Ovary (tissue), 9 donors: ENCODE data around the gene PIGZ. TPM values are rescaled to one million over a fixed set of nuclear protein-coding genes. Genes with fewer than 3 reads are reported as not detected.

Experiments
- DNase-seq, 5 donors: peaks; one replicate each; pipeline ENCODE4 v3.0.0-alpha.2; 2019 to 2020
- H3K27ac ChIP-seq, 2 donors: fragments of 200-600 bp; one replicate each; pipeline versions ENCODE4 v1.5.1 to v1.8.0; 2019 to 2022
- H3K27me3 ChIP-seq: fragments of 200-600 bp; one replicate; pipeline ENCODE4 v1.8.0; 2022
- H3K36me3 ChIP-seq: fragments of 200-600 bp; sonication (generic); one replicate; pipeline ENCODE4 v1.5.1; 2019
- H3K4me1 ChIP-seq: one replicate; pipeline ENCODE4 v1.8.1; 2013; ENCODE audit warnings: mild to moderate bottlenecking, moderate library complexity; ENCODE audit not compliant: insufficient read depth
- H3K4me3 ChIP-seq: fragments of 200-600 bp; sonication (generic); one replicate; pipeline ENCODE4 v1.5.1; 2017
- H3K9me3 ChIP-seq, 2 donors: fragments of 200-600 bp in 1 of 2; sonication (generic) in 1 of 2; one replicate each; pipeline versions ENCODE4 v1.5.1 to v1.8.1; 2013 to 2019; ENCODE audit warnings: mild to moderate bottlenecking in 1 of 2, moderate library complexity in 1 of 2
- EP300 ChIP-seq: sonication (generic); formaldehyde crosslinking; IDR thresholded peaks from one replicate; pipeline ENCODE4 v1.6.1; 2017; ENCODE audit warnings: antibody characterized with exemption
- POLR2A ChIP-seq: fragments of 450-650 bp; IDR thresholded peaks from one replicate; pipeline ENCODE4 v1.6.1; 2017; ENCODE audit warnings: antibody characterized with exemption, mild to moderate bottlenecking, moderate library complexity
- WGBS, 3 donors: extraction: QIAGEN DNeasy Blood & Tissue Kit in 1 of 3; methylation state at CpG; one replicate each; pipeline versions ENCODE4 v1.1.5 to v1.1.7; 2013 to 2017; 5-methylcytosine and 5-hydroxymethylcytosine counted together
- intact Hi-C, 4 donors: fragments of 100-400 bp; cut with DNase I; formaldehyde crosslinking; loops; one replicate each; pipeline versions ENCODE4 v1.11.0 to v1.15.1; 2022 to 2023
- polyA plus RNA-seq, 2 donors: library from polyadenylated mRNA; stranded (reverse); fragments of 200-250 nt in 1 of 2; fragments of 350-450 nt in 1 of 2; fragmentation: Illumina TruSeq in 1 of 2; extraction: RNeasy Lipid Tissue Mini Kit (QIAGEN cat#74804) in 1 of 2; gene quantifications; one replicate each; pipeline ENCODE4 v1.2.3, GENCODE V29; 2013 to 2014
- total RNA-seq, 7 donors: library from RNA; depleted of rRNA in 2 of 7; stranded (reverse); fragments of >200 nt in 2 of 7; fragmentation: NEBNext Ultra II Directional in 3 of 7; extraction: Animal tissue kit (Norgen Biotek cat#: 25700) in 3 of 7; gene quantifications; one replicate each; pipeline versions ENCODE4 v1.1.0 to v1.2.4, GENCODE V29; 2016 to 2023
- TF ChIP-seq, protein P1 (sequence below), 3 donors: fragments of 450-650 bp in 2 of 3; fragments of 200-600 bp in 1 of 3; IDR thresholded peaks; one replicate each; pipeline versions ENCODE4 v1.5.1 to v1.8.0; 2016 to 2022; ENCODE audit warnings: antibody characterized with exemption in 3 of 3, mild to moderate bottlenecking in 1 of 3
- donor health status: DM: no; HTN: no; CAD: no; lungs with moderate emphysema.
- donor health status: DM: no; HTN: no; CAD: no.
- donor health status: Bipolar disorder and iron deficiency.
- donor health status: DM: yes; HTN: yes; CAD: no.
- donor health status: DM: no; HTN: no; CAD: no.
- donor health status: DM: yes; HTN: yes; CAD: no.

Gene PIGZ
- total and polyA plus RNA-seq, 9 donors = 0.45 to 7.4 (median 1.5) TPM; not detected in 1

DNA sequence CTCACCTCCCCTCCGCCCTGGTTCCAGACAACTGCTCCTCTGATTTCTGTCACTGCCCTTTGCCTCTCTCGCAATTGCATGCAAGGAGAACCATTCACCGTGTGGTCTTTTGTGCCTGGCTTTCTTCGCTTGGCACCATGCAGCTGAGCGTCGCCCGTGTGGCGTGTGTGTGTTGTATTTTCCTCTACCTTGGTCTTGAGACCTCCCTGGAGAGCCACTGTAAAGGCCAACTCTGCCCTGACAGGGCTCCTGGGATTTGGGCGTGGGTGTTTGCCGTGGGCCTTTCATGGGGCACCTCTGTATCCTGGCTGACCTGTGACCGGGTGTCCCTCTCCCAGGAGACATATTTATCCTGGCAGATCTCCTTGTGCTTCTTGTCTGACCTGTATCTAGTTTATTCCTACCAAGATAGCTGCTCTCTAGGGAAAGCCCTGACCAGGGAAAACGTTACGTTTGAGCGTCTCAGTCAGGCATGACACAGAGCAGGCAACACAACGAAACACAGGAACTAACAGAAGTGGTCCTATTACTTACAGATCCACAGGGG lies 2.0 kb upstream of the PIGZ start:
- intact Hi-C loops = loop anchor here in 2 of 4 donors (10.0 kb wide), 1 partner anchor 214 kb away; no protein-coding TSS in a partner anchor

GRCh38 chr3:196969660-196970546 lies 1.3 kb upstream of the PIGZ start:
- peak in 4 of 5 donors; percentile 44 to 74 (median 60) for DNase-seq
- H3K9me3 ChIP-seq = no peaks in the 10 kb centered on the region
- WGBS, 3 donors = 8 to 13% (median 11%) methylated on average over 75 to 100 of the region's 100 CpGs
- no peak overlapping the region for H3K27ac ChIP-seq
- peak overlapping the region; percentile 65 for H3K4me3 ChIP-seq
- TF ChIP-seq, protein P1, sequence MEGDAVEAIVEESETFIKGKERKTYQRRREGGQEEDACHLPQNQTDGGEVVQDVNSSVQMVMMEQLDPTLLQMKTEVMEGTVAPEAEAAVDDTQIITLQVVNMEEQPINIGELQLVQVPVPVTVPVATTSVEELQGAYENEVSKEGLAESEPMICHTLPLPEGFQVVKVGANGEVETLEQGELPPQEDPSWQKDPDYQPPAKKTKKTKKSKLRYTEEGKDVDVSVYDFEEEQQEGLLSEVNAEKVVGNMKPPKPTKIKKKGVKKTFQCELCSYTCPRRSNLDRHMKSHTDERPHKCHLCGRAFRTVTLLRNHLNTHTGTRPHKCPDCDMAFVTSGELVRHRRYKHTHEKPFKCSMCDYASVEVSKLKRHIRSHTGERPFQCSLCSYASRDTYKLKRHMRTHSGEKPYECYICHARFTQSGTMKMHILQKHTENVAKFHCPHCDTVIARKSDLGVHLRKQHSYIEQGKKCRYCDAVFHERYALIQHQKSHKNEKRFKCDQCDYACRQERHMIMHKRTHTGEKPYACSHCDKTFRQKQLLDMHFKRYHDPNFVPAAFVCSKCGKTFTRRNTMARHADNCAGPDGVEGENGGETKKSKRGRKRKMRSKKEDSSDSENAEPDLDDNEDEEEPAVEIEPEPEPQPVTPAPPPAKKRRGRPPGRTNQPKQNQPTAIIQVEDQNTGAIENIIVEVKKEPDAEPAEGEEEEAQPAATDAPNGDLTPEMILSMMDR (IDR thresholded peaks at IDR 0.05) = peak; percentile 25 to 89 (median 80)
- no peak for TF ChIP-seq POLR2A
- H3K4me1 ChIP-seq = peaks cover 5% of the 10 kb centered on the region
- peaks cover 4% of the 10 kb centered on the region for H3K27me3 ChIP-seq
- intact Hi-C loops = loop anchor here in 2 of 4 donors (10.0 kb wide), 1 partner anchor 215 kb away; no protein-coding TSS in a partner anchor
- H3K36me3 ChIP-seq = no peaks in the 10 kb centered on the region

More for the DNA sequence above, 2.0 kb upstream of the PIGZ start:
- Histone ChIP-seq H3K27ac (no peak overlapping the region), H3K36me3 (no peaks in the 10 kb centered on the region), H3K4me1 (peaks cover 5% of the 10 kb centered on the region), H3K4me3 (no peak overlapping the region), H3K27me3 (peaks cover 4% of the 10 kb centered on the region), H3K9me3 (no peaks in the 10 kb centered on the region)
- 79 to 89% (median 86%) methylated on average over 15 of the region's 15 CpGs for WGBS, 3 donors
- TF ChIP-seq EP300 (no peak), POLR2A (no peak)
- TF ChIP-seq, protein P1 (IDR thresholded peaks at IDR 0.05) = no peak
- DNase-seq = no peak

DNA sequence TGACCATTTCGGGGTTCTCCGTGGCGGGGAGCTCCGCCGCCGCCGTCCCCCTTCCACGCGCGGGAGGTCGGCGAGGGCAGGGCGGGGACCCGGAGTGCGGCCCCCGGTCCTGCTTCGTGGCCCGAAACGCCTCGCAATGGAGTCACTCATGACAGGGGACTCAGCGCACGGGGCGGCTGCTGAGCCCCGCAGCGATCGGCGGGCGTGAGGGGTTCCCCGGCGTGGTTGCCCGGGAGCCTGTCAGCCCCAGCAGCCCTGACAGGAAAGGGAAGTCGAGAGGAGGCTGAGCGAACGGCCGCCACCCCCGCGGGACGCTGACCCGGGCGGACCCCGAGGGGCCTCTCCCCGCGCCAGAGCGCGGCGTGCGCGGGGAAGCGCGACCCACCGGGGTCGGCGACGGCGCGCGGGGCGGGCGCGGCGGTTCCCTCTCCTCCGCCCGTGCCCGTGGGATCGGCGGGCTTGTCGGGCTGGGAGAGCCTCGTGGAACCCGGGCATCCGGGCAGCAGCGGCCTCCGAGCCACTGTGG lies 564 bp upstream of the PIGZ start:
- Histone ChIP-seq H3K36me3 (no peaks in the 10 kb centered on the region), H3K9me3 (no peaks in the 10 kb centered on the region), H3K4me3 (peak overlapping the region; percentile 65), H3K4me1 (peaks cover 5% of the 10 kb centered on the region), H3K27ac (no peak overlapping the region), H3K27me3 (peaks cover 4% of the 10 kb centered on the region)
- WGBS, 3 donors = 0 to 1% (median 0%) methylated on average over 57 to 72 of the region's 72 CpGs
- no peak for TF ChIP-seq POLR2A
- TF ChIP-seq EP300 = no peak
- TF ChIP-seq, protein P1 (IDR thresholded peaks at IDR 0.05) = no peak
- DNase-seq = no peak
- intact Hi-C loops = no loop called here

DNA sequence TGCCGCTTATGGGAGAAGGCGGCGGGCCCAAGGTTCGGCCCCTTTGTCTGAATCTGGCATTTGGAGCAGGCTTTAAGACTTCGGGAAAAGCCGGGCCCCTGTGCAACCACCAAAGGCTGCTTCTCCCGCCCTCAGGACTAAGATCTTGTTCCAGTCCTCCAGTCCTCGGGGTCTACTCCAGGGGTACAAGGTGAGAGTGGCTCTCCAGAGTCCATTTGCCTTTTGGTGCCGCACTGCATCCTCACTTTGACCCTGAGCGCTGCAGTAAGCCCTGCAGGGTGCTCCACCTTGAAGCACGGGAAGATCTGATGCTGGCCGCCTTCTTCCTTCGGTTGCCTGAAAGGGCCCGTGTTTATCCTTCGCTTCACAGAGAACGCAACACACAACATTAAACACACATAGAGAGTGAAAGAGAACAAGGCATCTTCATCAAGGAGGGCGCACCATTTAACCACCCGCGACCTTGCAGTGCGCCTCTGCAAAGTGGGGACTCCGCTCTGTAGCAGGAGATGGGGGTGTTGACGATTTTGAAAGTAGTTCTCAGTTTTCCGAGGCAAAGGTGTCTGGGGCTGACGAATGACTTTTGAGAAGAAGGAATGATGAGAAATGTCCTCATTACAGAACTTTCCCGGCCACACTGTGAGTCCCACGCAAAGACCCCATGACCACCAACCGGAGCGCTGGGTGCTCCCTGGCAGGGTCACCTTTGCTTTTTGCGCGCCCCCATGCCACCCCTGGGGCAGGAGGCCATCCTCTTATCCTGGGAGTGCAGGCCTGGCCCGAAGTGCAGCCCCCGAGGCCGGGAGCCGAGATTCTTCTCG lies 1.0 kb downstream of the PIGZ start:
- no peak overlapping the region for H3K27ac ChIP-seq
- WGBS, 3 donors = 25 to 59% (median 31%) methylated on average over 33 to 35 of the region's 35 CpGs
- DNase-seq = no peak
- TF ChIP-seq, protein P1 (IDR thresholded peaks at IDR 0.05) = no peak
- TF ChIP-seq EP300 (no peak), POLR2A (no peak)
- peak overlapping the region; percentile 65 for H3K4me3 ChIP-seq
- H3K27me3 ChIP-seq = peaks cover 4% of the 10 kb centered on the region
- H3K36me3 ChIP-seq = no peaks in the 10 kb centered on the region
- no peaks in the 10 kb centered on the region for H3K9me3 ChIP-seq
- H3K4me1 ChIP-seq = peaks cover 5% of the 10 kb centered on the region
- intact Hi-C loops = no loop called here
